Measurements from ENCODE around the gene IKZF1.

DNA sequence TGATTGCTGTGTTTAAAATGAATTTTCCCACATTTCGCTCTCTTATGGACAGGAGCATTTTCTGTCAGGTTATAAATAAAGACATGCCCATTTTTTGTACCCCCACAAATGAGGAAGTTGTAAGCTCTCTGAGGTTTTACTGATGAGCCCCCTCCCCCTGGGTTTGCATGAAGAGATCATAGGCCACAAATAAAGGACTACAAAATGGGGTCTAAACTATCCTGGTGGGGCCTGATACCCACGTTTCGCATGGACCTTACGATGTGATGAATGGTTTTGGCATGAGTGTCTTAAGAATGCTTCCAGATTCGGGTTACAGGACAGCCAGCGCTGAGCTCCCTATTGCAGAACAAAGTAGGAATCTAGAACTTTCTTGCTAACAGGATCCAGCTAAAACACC lies 5.8 kb downstream of the IKZF1 start:
- TF ChIP-seq POLR2A (IDR thresholded peaks at IDR 0.05) = no peak
- TF ChIP-seq, protein P1, sequence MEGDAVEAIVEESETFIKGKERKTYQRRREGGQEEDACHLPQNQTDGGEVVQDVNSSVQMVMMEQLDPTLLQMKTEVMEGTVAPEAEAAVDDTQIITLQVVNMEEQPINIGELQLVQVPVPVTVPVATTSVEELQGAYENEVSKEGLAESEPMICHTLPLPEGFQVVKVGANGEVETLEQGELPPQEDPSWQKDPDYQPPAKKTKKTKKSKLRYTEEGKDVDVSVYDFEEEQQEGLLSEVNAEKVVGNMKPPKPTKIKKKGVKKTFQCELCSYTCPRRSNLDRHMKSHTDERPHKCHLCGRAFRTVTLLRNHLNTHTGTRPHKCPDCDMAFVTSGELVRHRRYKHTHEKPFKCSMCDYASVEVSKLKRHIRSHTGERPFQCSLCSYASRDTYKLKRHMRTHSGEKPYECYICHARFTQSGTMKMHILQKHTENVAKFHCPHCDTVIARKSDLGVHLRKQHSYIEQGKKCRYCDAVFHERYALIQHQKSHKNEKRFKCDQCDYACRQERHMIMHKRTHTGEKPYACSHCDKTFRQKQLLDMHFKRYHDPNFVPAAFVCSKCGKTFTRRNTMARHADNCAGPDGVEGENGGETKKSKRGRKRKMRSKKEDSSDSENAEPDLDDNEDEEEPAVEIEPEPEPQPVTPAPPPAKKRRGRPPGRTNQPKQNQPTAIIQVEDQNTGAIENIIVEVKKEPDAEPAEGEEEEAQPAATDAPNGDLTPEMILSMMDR (IDR thresholded peaks at IDR 0.05) = no peak

Measured in right lobe of liver (tissue), 4 donors.